Psoas muscle (tissue), 8 donors: ENCODE results near the gene RAD51B. TPM values are rescaled to one million over a fixed set of nuclear protein-coding genes. Genes with fewer than 3 reads are reported as not detected.

Experiments
- ATAC-seq, 4 donors: fragments of 200-7000 bp; cut with Tn5 transposase; one replicate each; pipeline ENCODE4 v1.9.1; 2020; ENCODE audit warnings: moderate library complexity in 3 of 4, mild to moderate bottlenecking in 2 of 4
- DNase-seq, 2 donors: peaks; one replicate each; pipeline ENCODE4 v3.0.0-alpha.2; 2020
- H3K27ac ChIP-seq: fragments of 200-600 bp; one replicate; pipeline ENCODE4 v1.8.0; 2022
- H3K27me3 ChIP-seq, 3 donors: fragments of 200-600 bp in 1 of 3; one replicate each; pipeline versions ENCODE4 v1.6.1 to v1.8.0; 2013 to 2022; ENCODE audit warnings: low read length in 2 of 3, mild to moderate bottlenecking in 2 of 3, moderate library complexity in 1 of 3; ENCODE audit not compliant: insufficient read depth in 3 of 3
- H3K36me3 ChIP-seq, 2 donors: fragments of 200-600 bp in 1 of 2; one replicate each; pipeline versions ENCODE4 v1.6.1 to v1.8.0; 2013 to 2022; ENCODE audit warnings: low read depth in 1 of 2, mild to moderate bottlenecking in 1 of 2, moderate library complexity in 1 of 2; ENCODE audit not compliant: insufficient read depth in 1 of 2
- H3K4me1 ChIP-seq: fragments of 200-600 bp; one replicate; pipeline ENCODE4 v1.8.0; 2022
- H3K4me3 ChIP-seq: fragments of 200-600 bp; one replicate; pipeline ENCODE4 v1.8.0; 2022; ENCODE audit warnings: mild to moderate bottlenecking
- H3K9me3 ChIP-seq: fragments of 200-600 bp; one replicate; pipeline ENCODE4 v1.8.0; 2022
- WGBS, 3 donors: extraction: QIAGEN DNeasy Blood & Tissue Kit; methylation state at CpG; one replicate each; pipeline versions ENCODE4 v1.1.6 to v1.1.7; 2013; 5-methylcytosine and 5-hydroxymethylcytosine counted together
- intact Hi-C, 2 donors: fragments of 100-400 bp; cut with DNase I; formaldehyde crosslinking; loops; one replicate each; pipeline versions ENCODE4 v1.11.0 to v1.14.2; 2022
- polyA plus RNA-seq, 3 donors: library from polyadenylated mRNA; stranded (reverse); fragments of 200-250 nt; gene quantifications; one replicate each; pipeline ENCODE4 v1.2.3, GENCODE V29; 2013
- total RNA-seq, 4 donors: library from RNA; stranded (reverse); fragmentation: NEBNext Ultra II Directional in 2 of 4; extraction: Animal tissue kit (Norgen Biotek cat#: 25700) in 2 of 4; gene quantifications; one replicate each; pipeline versions ENCODE4 v1.2.1 to v1.2.4, GENCODE V29; 2021 to 2023
- TF ChIP-seq, protein P1 (sequence below): fragments of 200-600 bp; IDR thresholded peaks from one replicate; pipeline ENCODE4 v1.8.0; 2022; ENCODE audit warnings: antibody characterized with exemption
- donor health status: healthy with polysubstance abuse.
- donor health status: DM: no; HTN: no; CAD: no; lungs with moderate emphysema.
- donor health status: Bipolar disorder and iron deficiency.
- donor health status: healthy.
- donor health status: DM: yes; HTN: yes; CAD: no.
- donor health status: DM: no; HTN: no; CAD: no.
- donor health status: DM: no; HTN: no; CAD: no.
- donor health status: DM: yes; HTN: yes; CAD: no.

Gene RAD51B
- total and polyA plus RNA-seq, 7 donors = 0.60 to 7.2 (median 2.2) TPM

DNA sequence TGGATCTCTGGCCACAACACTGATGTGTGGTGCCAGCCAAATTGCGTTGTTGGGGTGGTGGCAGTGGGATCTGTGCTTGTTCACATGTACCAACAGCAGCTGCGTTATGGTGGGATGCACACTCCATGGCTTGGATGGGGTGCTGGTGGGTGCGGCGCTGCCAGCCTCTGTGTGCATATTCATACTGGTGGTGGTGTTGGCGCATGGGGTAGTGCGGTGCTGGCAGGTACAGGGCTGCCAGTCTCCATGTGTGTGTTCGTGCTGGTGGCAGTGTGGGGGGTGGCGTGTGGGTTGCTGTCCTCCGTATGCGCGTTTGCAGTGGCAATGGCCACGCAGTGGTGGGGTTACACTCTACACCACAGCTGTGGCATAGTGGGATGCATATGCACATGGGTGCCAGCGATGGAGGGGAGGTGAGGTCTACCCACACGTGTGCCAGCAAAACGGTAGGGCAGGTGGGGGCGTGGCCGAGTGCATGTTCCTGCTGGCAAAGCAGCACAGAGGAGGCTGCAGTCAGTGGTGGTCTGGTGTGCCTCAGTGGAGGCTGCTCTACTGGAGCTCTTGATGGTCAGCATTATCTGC, 26.5 kb downstream of the RAD51B start:
- DNase-seq (no peak), ATAC-seq (no peak)
- Histone ChIP-seq H3K4me3 (no peak overlapping the region), H3K4me1 (no peaks in the 10 kb centered on the region), H3K9me3 (no peaks in the 10 kb centered on the region), H3K27me3 (no peaks in the 10 kb centered on the region), H3K36me3 (no peaks in the 10 kb centered on the region), H3K27ac (no peak overlapping the region)
- 92 to 94% (median 94%) methylated on average over 17 of the region's 17 CpGs for WGBS, 3 donors
- intact Hi-C loops = no loop called here
- TF ChIP-seq, protein P1, sequence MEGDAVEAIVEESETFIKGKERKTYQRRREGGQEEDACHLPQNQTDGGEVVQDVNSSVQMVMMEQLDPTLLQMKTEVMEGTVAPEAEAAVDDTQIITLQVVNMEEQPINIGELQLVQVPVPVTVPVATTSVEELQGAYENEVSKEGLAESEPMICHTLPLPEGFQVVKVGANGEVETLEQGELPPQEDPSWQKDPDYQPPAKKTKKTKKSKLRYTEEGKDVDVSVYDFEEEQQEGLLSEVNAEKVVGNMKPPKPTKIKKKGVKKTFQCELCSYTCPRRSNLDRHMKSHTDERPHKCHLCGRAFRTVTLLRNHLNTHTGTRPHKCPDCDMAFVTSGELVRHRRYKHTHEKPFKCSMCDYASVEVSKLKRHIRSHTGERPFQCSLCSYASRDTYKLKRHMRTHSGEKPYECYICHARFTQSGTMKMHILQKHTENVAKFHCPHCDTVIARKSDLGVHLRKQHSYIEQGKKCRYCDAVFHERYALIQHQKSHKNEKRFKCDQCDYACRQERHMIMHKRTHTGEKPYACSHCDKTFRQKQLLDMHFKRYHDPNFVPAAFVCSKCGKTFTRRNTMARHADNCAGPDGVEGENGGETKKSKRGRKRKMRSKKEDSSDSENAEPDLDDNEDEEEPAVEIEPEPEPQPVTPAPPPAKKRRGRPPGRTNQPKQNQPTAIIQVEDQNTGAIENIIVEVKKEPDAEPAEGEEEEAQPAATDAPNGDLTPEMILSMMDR = no peak

DNA sequence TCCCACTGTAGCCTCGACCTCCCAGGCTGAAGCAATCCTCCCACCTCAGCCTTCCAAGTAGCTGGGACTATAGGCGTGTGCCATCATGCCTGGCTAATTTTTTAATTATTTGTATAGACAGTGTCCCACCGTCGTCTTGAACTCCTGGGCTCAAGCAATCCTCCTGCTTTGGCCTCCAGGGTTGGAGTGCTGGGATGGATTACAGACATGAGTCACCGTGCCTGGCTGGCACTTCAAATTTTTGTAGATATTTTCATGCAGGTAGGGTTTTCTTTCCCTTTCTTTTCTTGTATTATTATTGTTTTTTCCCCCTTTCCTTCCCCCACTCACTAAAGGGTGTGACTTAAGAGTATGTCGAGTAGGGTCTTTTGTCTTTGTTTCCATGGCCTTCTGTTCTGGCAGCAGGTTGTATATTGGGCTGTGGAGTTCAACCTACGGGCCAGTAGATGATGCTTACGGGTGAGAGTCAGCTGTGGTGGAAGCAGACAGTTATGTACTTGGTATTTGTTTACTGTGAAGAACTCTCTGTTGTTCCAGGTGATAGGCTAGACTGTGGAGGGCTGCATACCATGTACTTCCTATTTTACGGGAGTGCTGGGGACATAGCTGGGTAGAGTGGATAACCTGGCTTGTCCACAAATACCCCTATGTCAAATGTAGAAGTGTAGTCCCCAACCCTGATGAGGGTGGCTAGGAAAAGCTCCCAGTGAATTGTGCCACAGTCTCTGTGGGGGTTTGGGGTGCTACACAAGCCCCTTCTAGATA, 30.7 kb downstream of the RAD51B start:
- H3K36me3 ChIP-seq = no peaks in the 10 kb centered on the region
- H3K27ac ChIP-seq = no peak overlapping the region
- ATAC-seq = no peak
- no peak for DNase-seq
- 85 to 91% (median 89%) methylated on average over 9 of the region's 9 CpGs for WGBS, 3 donors
- H3K4me1 ChIP-seq = no peaks in the 10 kb centered on the region
- intact Hi-C loops = no loop called here
- TF ChIP-seq, protein P1 = no peak
- H3K4me3 ChIP-seq = no peak overlapping the region
- no peaks in the 10 kb centered on the region for H3K27me3 ChIP-seq
- no peaks in the 10 kb centered on the region for H3K9me3 ChIP-seq

DNA sequence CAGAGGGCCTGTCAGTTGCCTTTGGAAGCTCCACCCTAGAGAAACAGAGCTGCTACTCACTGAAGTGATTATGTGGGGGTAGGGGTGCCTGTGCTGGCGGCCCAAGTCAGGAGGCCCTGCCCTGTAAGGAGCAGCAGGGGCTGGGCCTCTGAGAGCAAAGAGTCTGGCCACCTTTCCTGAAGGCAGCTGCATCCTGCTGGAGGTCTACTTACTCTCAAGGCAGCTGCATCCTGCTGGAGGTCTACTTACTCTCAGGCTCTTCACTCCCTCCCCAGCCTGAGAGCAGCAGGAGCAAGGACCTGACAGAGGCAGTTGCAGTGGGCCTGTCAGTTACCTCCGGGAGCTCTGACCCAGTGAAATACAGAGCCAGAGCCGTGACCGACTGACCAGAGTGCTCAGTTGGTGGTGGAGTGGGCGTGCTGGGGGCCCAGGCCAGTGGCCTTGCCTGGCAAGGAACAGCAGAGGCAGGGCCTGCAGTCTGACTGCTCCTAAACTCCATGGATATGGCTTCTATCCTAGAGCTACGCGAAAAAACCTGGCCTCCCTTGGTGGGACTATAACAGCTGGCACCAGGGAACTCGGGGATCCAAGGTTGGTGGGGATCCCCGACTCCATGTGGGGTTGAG, 32.3 kb downstream of the RAD51B start:
- TF ChIP-seq, protein P1 = no peak
- WGBS, 3 donors = 58 to 69% (median 59%) methylated on average over 9 of the region's 9 CpGs
- Histone ChIP-seq H3K4me1 (no peaks in the 10 kb centered on the region), H3K36me3 (no peaks in the 10 kb centered on the region), H3K9me3 (no peaks in the 10 kb centered on the region), H3K27ac (no peak overlapping the region), H3K4me3 (no peak overlapping the region), H3K27me3 (no peaks in the 10 kb centered on the region)
- DNase-seq (no peak), ATAC-seq (no peak)
- intact Hi-C loops = no loop called here

DNA sequence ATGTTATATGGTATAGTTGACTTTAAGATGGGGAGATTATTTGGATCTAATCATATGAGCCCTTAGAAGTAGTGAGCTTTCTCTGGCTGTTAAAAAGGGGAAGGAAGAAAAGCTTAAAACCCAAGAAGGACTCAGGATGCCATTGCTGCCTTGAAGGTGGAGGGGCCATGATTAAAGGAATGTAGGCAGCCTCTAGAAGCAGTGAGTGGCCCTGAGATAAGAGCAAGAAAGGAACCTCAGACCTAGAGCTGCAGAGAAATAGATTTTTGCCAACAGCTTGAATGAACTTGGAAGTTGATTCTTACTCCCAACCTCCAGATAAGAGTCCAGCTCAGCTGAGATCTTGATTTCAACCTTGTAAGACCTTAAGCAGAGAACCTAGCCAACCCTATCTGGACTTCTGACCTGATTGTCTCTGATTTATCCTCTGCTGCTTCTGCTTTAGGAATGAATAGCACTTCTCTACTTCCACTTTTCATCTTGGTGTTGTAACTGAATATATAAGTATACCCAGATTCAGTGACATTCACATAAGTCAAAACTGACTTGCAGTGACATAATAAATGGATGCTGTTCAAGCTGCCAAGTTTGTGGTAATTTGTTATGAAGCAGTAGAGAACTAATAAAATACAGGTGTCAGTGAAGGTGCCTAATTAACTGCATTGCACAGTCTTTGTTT, 33.5 kb downstream of the RAD51B start:
- H3K4me3 ChIP-seq = no peak overlapping the region
- intact Hi-C loops = no loop called here
- TF ChIP-seq, protein P1 = no peak
- no peaks in the 10 kb centered on the region for H3K4me1 ChIP-seq
- H3K36me3 ChIP-seq = no peaks in the 10 kb centered on the region
- no peak for ATAC-seq
- no peak for DNase-seq
- no peaks in the 10 kb centered on the region for H3K9me3 ChIP-seq
- H3K27ac ChIP-seq = no peak overlapping the region
- H3K27me3 ChIP-seq = no peaks in the 10 kb centered on the region
